Stomach (tissue), 4 donors: ENCODE data around the gene ATP6V1G1.

Source experiments
- POLR2AphosphoS5 ChIP-seq, 3 donors: sonication (generic); formaldehyde crosslinking; IDR thresholded peaks; one replicate each; pipeline ENCODE4 v1.6.1; 2016; ENCODE audit warnings: antibody characterized with exemption in 3 of 3
- TF ChIP-seq, protein P1 (sequence below), 7 experiments: fragments of 450-650 bp in 4 of 7; fragments of 200-600 bp in 3 of 7; sonication (generic) in 3 of 7; IDR thresholded peaks; one replicate each; pipeline ENCODE4 v1.5.1; 2016 to 2019; ENCODE audit warnings: antibody characterized with exemption in 7 of 7, control low read depth in 2 of 7, mild to moderate bottlenecking in 1 of 7

DNA sequence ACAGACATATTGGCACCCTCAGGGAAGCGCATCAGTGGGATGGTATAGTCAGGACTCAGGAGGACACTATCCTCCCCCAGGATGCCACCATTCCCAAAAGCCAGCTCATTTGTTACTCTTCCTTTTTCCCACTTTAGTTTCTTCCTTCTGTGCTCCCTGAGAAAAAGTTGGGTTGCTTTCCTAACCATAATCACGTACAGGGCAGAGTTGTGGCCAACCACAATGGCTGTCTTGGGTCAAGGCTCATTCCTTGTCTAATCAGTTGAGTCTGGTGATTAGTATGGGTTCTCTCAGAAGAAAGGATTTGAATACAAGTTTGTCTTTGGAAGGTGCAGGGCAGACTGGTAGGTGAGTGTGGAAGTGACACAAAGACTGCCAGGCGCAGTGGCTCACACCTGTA is 26.6 kb upstream of the ATP6V1G1 start:
- TF ChIP-seq, protein P1, sequence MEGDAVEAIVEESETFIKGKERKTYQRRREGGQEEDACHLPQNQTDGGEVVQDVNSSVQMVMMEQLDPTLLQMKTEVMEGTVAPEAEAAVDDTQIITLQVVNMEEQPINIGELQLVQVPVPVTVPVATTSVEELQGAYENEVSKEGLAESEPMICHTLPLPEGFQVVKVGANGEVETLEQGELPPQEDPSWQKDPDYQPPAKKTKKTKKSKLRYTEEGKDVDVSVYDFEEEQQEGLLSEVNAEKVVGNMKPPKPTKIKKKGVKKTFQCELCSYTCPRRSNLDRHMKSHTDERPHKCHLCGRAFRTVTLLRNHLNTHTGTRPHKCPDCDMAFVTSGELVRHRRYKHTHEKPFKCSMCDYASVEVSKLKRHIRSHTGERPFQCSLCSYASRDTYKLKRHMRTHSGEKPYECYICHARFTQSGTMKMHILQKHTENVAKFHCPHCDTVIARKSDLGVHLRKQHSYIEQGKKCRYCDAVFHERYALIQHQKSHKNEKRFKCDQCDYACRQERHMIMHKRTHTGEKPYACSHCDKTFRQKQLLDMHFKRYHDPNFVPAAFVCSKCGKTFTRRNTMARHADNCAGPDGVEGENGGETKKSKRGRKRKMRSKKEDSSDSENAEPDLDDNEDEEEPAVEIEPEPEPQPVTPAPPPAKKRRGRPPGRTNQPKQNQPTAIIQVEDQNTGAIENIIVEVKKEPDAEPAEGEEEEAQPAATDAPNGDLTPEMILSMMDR (IDR thresholded peaks at IDR 0.05): no peak
- TF ChIP-seq POLR2AphosphoS5 (IDR thresholded peaks at IDR 0.05): no peak
